OCI-LY7 (cell line): ENCODE measurements around the gene GPR78. TPM values are rescaled to one million over a fixed set of nuclear protein-coding genes. Genes with fewer than 3 reads are reported as not detected.

ENCODE experiments used
- BruUV-seq: library from RNA; stranded (reverse); fragments of 400-500 nt; replicated peaks from 2 replicates; lab custom pipeline; 2021; lab: Mats Ljungman, UMichigan
- CTCF ChIA-PET: fragments of 300-600 bp; sonication (Branson Sonifier 250); formaldehyde crosslinking; loops from one replicate; lab custom pipeline; 2022; ENCODE audit warnings: antibody characterized with exemption; ENCODE audit not compliant: unreplicated experiment; lab: Charles Lee
- POLR2A ChIA-PET: fragments of 300-600 bp; sonication (Branson Sonifier 250); formaldehyde crosslinking; loops from one replicate; lab custom pipeline; 2022; ENCODE audit warnings: antibody characterized with exemption; lab: Charles Lee
- DNase-seq: peaks from one replicate; pipeline ENCODE4 v3.0.0-alpha.2; 2015; ENCODE audit warnings: low spot score
- H2AFZ ChIP-seq: fragments of 200-600 bp; sonication (generic), shearing (Covaris generic); 2 replicates; pipeline ENCODE4 v1.6.1; 2014; ENCODE audit warnings: mild to moderate bottlenecking, antibody characterized with exemption, low read length, moderate library complexity
- H3K27ac ChIP-seq: fragments of 200-600 bp; sonication (generic); 2 replicates; pipeline ENCODE4 v1.5.1; 2014; ENCODE audit warnings: mixed run types, low read depth, mild to moderate bottlenecking, moderate library complexity, low read length, inconsistent platforms; ENCODE audit not compliant: poor library complexity, severe bottlenecking
- H3K36me3 ChIP-seq: fragments of 200-600 bp; sonication (generic); 2 replicates; pipeline ENCODE4 v1.6.1; 2014; ENCODE audit warnings: mild to moderate bottlenecking, antibody characterized with exemption, low read length, moderate library complexity, mixed read lengths; ENCODE audit not compliant: insufficient read depth
- H3K4me1 ChIP-seq: fragments of 200-600 bp; sonication (generic); 2 replicates; pipeline ENCODE4 v1.5.1; 2014; ENCODE audit warnings: mild to moderate bottlenecking, low read length; ENCODE audit not compliant: insufficient read depth, poor library complexity, severe bottlenecking
- H3K4me2 ChIP-seq: fragments of 200-600 bp; sonication (generic); 2 replicates; pipeline ENCODE4 v1.6.1; 2014; ENCODE audit warnings: mild to moderate bottlenecking, low read length
- H3K4me3 ChIP-seq: fragments of 200-600 bp; sonication (generic); 2 replicates; pipeline ENCODE4 v1.5.1; 2014; ENCODE audit warnings: mild to moderate bottlenecking, low read depth, low read length; ENCODE audit not compliant: poor library complexity, severe bottlenecking
- H3K79me2 ChIP-seq: fragments of 200-600 bp; sonication (generic); 2 replicates; pipeline ENCODE4 v1.6.1; 2016; ENCODE audit warnings: low read depth, mild to moderate bottlenecking, low read length, moderate library complexity, mixed read lengths; ENCODE audit not compliant: insufficient read depth
- H3K9me2 ChIP-seq: fragments of 200-600 bp; sonication (generic); 2 replicates; pipeline ENCODE4 v1.6.1; 2016; ENCODE audit warnings: mild to moderate bottlenecking, low read length, mixed read lengths; ENCODE audit not compliant: insufficient read depth
- H3K9me3 ChIP-seq: fragments of 200-600 bp; sonication (generic); 2 replicates; pipeline ENCODE4 v1.6.1; 2014; ENCODE audit warnings: mild to moderate bottlenecking, mixed run types, low read length, mixed read lengths
- H4K20me1 ChIP-seq: fragments of 200-600 bp; sonication (generic); 2 replicates; pipeline ENCODE4 v1.6.1; 2014; ENCODE audit warnings: mild to moderate bottlenecking, antibody characterized with exemption, low read length, moderate library complexity, mixed read lengths; ENCODE audit not compliant: insufficient read depth
- CTCF ChIP-seq: fragments of 200-600 bp; sonication (generic); conservative IDR thresholded peaks from 2 replicates; pipeline ENCODE4 v1.5.1; 2014; ENCODE audit warnings: mild to moderate bottlenecking, antibody characterized with exemption, low read length, moderate library complexity, mixed read lengths
- EZH2phosphoT487 ChIP-seq: fragments of 200-600 bp; sonication (generic); IDR thresholded peaks from 2 replicates; pipeline ENCODE4 v1.6.1; 2018; ENCODE audit warnings: low read depth, borderline replicate concordance, mild to moderate bottlenecking, mixed run types, antibody characterized with exemption, low read length, moderate library complexity, mixed read lengths
- intact Hi-C: fragments of 100-400 bp; cut with micrococcal nuclease; formaldehyde crosslinking; loops from one replicate; pipeline ENCODE4 v1.10.0; 2022; ENCODE audit not compliant: unreplicated experiment
- total RNA-seq, 2 experiments: library from RNA; depleted of rRNA in 1 of 2; stranded (reverse); fragments of >200 nt in 1 of 2; shearing (Covaris generic) in 1 of 2; gene quantifications; 2 replicates each; pipeline ENCODE4 v1.2.3, GENCODE V29; 2014 to 2022

Gene GPR78
- total RNA-seq, 2 experiments from 2014 or later, result not detected

GRCh38 chr4:8540586-8540985 lies 39.6 kb upstream of the GPR78 start:
- no TSS peak for BruUV-seq

GRCh38 chr4:8540991-8541390 lies 39.2 kb upstream of the GPR78 start:
- H3K79me2 ChIP-seq, result no peaks in the 10 kb centered on the region
- no peak overlapping the region for H2AFZ ChIP-seq
- no peak for TF ChIP-seq EZH2phosphoT487
- TF ChIP-seq CTCF, result no peak
- no peak for DNase-seq
- H3K4me2 ChIP-seq, result no peak overlapping the region
- no peaks in the 10 kb centered on the region for H3K9me3 ChIP-seq
- ChIA-PET CTCF (no interaction called here), POLR2A (no interaction called here)
- no TSS peak for BruUV-seq
- H3K36me3 ChIP-seq, result no peaks in the 10 kb centered on the region
- no peaks in the 10 kb centered on the region for H3K4me1 ChIP-seq
- H4K20me1 ChIP-seq, result no peaks in the 10 kb centered on the region
- H3K9me2 ChIP-seq, result no peaks in the 10 kb centered on the region
- intact Hi-C loops, result no loop called here
- no peak overlapping the region for H3K27ac ChIP-seq
- H3K4me3 ChIP-seq, result no peak overlapping the region

More at GRCh38 chr4:8540586-8540985, 39.6 kb upstream of the GPR78 start:
- no peak for DNase-seq
- H3K4me3 ChIP-seq, result no peak overlapping the region
- TF ChIP-seq EZH2phosphoT487 (no peak), CTCF (no peak)
- POLR2A ChIA-PET, result no interaction called here
- H3K4me1 ChIP-seq, result no peaks in the 10 kb centered on the region
- no peak overlapping the region for H3K4me2 ChIP-seq
- H3K9me3 ChIP-seq, result no peaks in the 10 kb centered on the region
- no peaks in the 10 kb centered on the region for H3K79me2 ChIP-seq
- H2AFZ ChIP-seq, result no peak overlapping the region
- intact Hi-C loops, result no loop called here
- CTCF ChIA-PET, result no interaction called here
- H3K27ac ChIP-seq, result no peak overlapping the region
- no peaks in the 10 kb centered on the region for H4K20me1 ChIP-seq
- H3K9me2 ChIP-seq, result no peaks in the 10 kb centered on the region
- no peaks in the 10 kb centered on the region for H3K36me3 ChIP-seq

GRCh38 chr4:8541981-8542715 lies 38.0 kb upstream of the GPR78 start:
- no peak overlapping the region for H2AFZ ChIP-seq

More at GRCh38 chr4:8541981-8542715, 38.0 kb upstream of the GPR78 start:
- Histone ChIP-seq H4K20me1 (no peaks in the 10 kb centered on the region), H3K79me2 (no peaks in the 10 kb centered on the region), H3K9me3 (no peaks in the 10 kb centered on the region), H3K4me3 (no peak overlapping the region), H3K4me1 (no peaks in the 10 kb centered on the region), H3K36me3 (no peaks in the 10 kb centered on the region), H3K4me2 (no peak overlapping the region), H3K27ac (no peak overlapping the region), H3K9me2 (no peaks in the 10 kb centered on the region)
- CTCF ChIA-PET, result no interaction called here
- intact Hi-C loops, result no loop called here
- POLR2A ChIA-PET, result no interaction called here
- no TSS peak for BruUV-seq
- TF ChIP-seq EZH2phosphoT487 (no peak), CTCF (no peak)
- DNase-seq, result no peak
